Immature natural killer cell (primary cell): Measurements from ENCODE around the gene DAB2. TPM values are rescaled to one million over a fixed set of nuclear protein-coding genes. Genes with fewer than 3 reads are reported as not detected.
A peak's percentile ranks its signal among the peaks of the same experiment; 100 is the strongest.

Experiments used
- DNase-seq, 3 donors: peaks; one replicate each; pipeline ENCODE4 v3.0.0; 2022; ENCODE audit warnings: mixed read lengths in 1 of 3
- H3K27ac Mint-ChIP-seq, 6 donors: one replicate each; pipeline ENCODE4 v1.8.0; 2020; ENCODE audit warnings: mixed read lengths in 6 of 6, mild to moderate bottlenecking in 5 of 6, inconsistent platforms in 4 of 6, moderate library complexity in 3 of 6
- H3K27me3 Mint-ChIP-seq, 3 donors: one replicate each; pipeline ENCODE4 v1.8.0; 2020 to 2021; ENCODE audit warnings: low read depth in 3 of 3, mild to moderate bottlenecking in 3 of 3, mixed read lengths in 3 of 3, moderate library complexity in 3 of 3, inconsistent platforms in 1 of 3
- H3K36me3 Mint-ChIP-seq, 3 donors: one replicate each; pipeline ENCODE4 v1.8.0; 2020; ENCODE audit warnings: mixed read lengths in 3 of 3, inconsistent platforms in 2 of 3, mild to moderate bottlenecking in 2 of 3
- H3K4me1 Mint-ChIP-seq, 2 donors: one replicate each; pipeline ENCODE4 v1.8.0; 2020; ENCODE audit warnings: inconsistent platforms in 2 of 2, mild to moderate bottlenecking in 2 of 2, mixed read lengths in 2 of 2, moderate library complexity in 1 of 2
- H3K4me3 Mint-ChIP-seq, 5 donors: one replicate each; pipeline ENCODE4 v1.8.0; 2020; ENCODE audit warnings: mild to moderate bottlenecking in 5 of 5, mixed read lengths in 5 of 5, inconsistent platforms in 3 of 5, moderate library complexity in 3 of 5
- H3K9me3 Mint-ChIP-seq, 6 donors: one replicate each; pipeline ENCODE4 v1.8.0; 2020; ENCODE audit warnings: mild to moderate bottlenecking in 6 of 6, mixed read lengths in 6 of 6, inconsistent platforms in 4 of 6, moderate library complexity in 3 of 6
- polyA plus RNA-seq, 3 donors: library from polyadenylated mRNA; unstranded; fragments of 300-500 nt; fragmentation: Illumina TruSeq; gene quantifications; one replicate each; pipeline ENCODE4 v1.2.3, GENCODE V29; 2021

The DAB2 gene
- polyA plus RNA-seq, 3 donors from 2014 or later: 17.3 to 45.0 (median 20.0) TPM

- peaks cover 0 to 2% (median 0%) of the 10 kb centered on the region in 3 donors for H3K27me3 Mint-ChIP-seq
- peaks cover 8 to 16% of the 10 kb centered on the region in 2 donors for H3K4me1 Mint-ChIP-seq
- peak overlapping the region in 1 of 6 donors; percentile 13 for H3K27ac Mint-ChIP-seq
- peaks cover 5 to 47% (median 33%) of the 10 kb centered on the region in 3 donors for H3K36me3 Mint-ChIP-seq
- no peak overlapping the region for H3K4me3 Mint-ChIP-seq
- H3K9me3 Mint-ChIP-seq: no peaks in the 10 kb centered on the region
- no peak for DNase-seq
Observed at GRCh38 chr5:39377613-39378012, 47.2 kb downstream of the DAB2 start.

GRCh38 chr5:39376293-39376714, 48.5 kb downstream of the DAB2 start:
- H3K27ac Mint-ChIP-seq: peak overlapping the region in 1 of 6 donors; percentile 75
- H3K4me3 Mint-ChIP-seq: no peak overlapping the region
- peak; percentile 47 to 58 (median 49) for DNase-seq
- no peaks in the 10 kb centered on the region for H3K9me3 Mint-ChIP-seq
- H3K4me1 Mint-ChIP-seq: peaks cover 15 to 19% of the 10 kb centered on the region in 2 donors
- peaks cover 0 to under 1% (median 0%) of the 10 kb centered on the region in 3 donors for H3K27me3 Mint-ChIP-seq
- H3K36me3 Mint-ChIP-seq: peaks cover 0 to 40% (median 25%) of the 10 kb centered on the region in 3 donors

DNA sequence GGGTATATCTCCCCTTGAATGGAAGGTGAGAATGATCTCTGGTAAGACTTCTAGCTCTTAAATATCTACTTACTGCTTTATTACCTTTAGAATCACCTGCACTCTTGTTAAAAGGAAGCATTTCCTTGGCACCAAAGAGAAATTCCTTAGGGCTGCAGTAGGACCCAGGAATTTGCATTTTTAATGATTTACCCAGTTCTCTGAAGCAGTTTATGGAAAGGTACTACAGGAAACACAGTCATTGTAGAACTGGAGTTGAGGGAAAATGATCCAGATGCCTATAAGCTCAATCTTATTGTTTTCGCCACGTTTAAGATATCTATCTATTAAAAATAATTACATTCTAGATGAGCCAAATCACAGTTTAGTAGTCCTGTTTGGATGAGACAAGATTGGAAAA, 51.0 kb downstream of the DAB2 start:
- Mint-ChIP-seq H3K9me3 (no peaks in the 10 kb centered on the region), H3K36me3 (peaks cover 0 to 34% (median 27%) of the 10 kb centered on the region in 3 donors), H3K4me3 (no peak overlapping the region), H3K4me1 (peaks cover 24 to 28% of the 10 kb centered on the region in 2 donors), H3K27ac (no peak overlapping the region), H3K27me3 (no peaks in the 10 kb centered on the region)
- no peak for DNase-seq

DNA sequence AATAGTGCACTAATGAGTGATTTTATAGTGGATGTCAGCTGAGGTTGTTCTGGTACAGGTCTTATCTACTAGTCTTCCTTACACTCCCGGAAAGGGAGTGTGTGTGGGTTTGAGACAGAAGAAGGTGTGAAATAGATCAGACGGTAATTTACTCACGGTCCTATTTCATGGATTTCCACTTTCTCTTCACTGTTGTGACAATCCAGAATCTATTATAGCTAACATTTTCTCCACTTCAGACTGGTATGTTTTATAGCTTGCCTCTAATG, 53.5 kb downstream of the DAB2 start:
- H3K36me3 Mint-ChIP-seq: peaks cover 0 to 25% (median 20%) of the 10 kb centered on the region in 3 donors
- peak overlapping the region in 5 of 6 donors; percentile 12 to 68 (median 61) for H3K27ac Mint-ChIP-seq
- H3K9me3 Mint-ChIP-seq: no peaks in the 10 kb centered on the region
- DNase-seq: no peak
- H3K4me1 Mint-ChIP-seq: peaks cover 23 to 25% of the 10 kb centered on the region in 2 donors
- no peaks in the 10 kb centered on the region for H3K27me3 Mint-ChIP-seq
- H3K4me3 Mint-ChIP-seq: peak overlapping the region in 2 of 5 donors; percentile 12 to 41

DNA sequence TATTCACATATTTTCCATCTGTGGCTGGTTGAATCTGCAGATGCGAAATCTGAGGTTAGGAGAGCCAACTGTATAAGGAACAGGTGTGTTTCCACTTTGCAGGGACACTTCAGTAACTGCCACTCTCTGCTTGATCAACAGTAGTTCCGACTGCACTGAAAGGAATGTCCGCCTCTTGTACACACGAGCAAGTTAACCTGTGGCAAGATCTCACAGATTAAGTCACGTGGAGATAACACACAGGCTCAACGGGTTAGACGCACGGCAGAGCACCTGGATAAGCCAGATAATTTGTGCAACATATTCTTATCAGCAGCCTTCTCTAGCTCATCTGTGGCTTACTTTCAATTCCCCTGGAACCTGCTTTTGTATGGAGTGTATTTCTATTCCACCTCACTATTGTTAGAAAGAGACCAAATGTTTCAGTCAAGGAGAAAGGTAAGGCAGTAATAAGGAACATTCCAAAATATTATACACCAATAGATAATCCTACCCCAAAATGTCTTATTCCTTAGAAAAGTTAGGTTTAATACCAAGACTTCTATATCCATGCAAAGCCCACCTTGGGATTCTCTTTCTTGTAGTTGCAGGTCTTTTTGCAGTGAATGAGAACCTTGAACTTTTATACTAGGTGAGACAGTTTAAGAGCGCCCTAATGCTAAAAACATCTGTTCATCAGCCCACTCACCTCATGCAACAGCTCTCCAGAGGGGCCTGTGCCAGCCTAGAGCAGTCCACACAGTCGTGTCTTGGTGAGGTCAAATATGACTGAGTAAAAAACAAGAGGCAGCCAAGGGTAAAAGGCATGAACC, 54.0 kb downstream of the DAB2 start:
- H3K27ac Mint-ChIP-seq: peak overlapping the region in 5 of 6 donors; percentile 12 to 68 (median 61)
- no peaks in the 10 kb centered on the region for H3K9me3 Mint-ChIP-seq
- peaks cover 22 to 23% of the 10 kb centered on the region in 2 donors for H3K4me1 Mint-ChIP-seq
- no peak for DNase-seq
- peak overlapping the region in 2 of 5 donors; percentile 12 to 41 for H3K4me3 Mint-ChIP-seq
- peaks cover 0 to 23% (median 18%) of the 10 kb centered on the region in 3 donors for H3K36me3 Mint-ChIP-seq
- no peaks in the 10 kb centered on the region for H3K27me3 Mint-ChIP-seq

DNA sequence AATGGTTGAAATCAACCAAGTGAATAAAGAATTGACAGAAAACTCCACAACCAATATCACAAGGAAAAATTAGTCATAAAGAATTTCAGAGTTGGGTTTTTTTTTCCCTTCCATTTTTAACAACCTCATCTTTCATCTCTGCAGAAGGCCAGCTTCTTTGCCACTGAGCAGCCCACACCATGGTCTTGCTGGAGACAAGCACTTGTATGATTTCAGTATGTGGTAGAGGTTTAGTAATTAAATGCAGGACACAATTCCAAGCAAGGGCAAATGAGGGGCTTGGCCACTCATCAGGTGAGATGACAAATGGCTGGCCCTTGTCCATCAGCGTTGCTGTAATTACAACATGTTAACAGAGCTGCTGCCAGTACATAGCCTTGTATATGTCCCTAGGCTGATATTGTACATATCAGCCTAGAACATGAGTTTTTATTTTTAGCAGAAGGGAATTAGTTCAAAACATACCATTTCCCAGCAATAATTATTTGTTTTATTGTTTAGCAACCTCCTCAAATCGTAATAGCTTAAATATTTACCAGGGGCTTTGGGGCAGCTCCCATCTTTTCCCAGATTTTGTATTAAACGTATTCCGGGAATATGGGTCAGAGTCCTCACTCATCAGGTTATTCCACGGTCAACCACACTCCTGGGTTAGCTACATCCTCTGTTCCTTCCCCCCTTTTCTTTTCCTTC, 55.5 kb downstream of the DAB2 start:
- Mint-ChIP-seq H3K4me3 (no peak overlapping the region), H3K9me3 (no peaks in the 10 kb centered on the region), H3K36me3 (peaks cover 0 to 16% (median 15%) of the 10 kb centered on the region in 3 donors), H3K4me1 (peaks cover 22 to 23% of the 10 kb centered on the region in 2 donors), H3K27ac (peak overlapping the region in 1 of 6 donors; percentile 15), H3K27me3 (peaks cover 0 to 2% (median 0%) of the 10 kb centered on the region in 3 donors)
- DNase-seq: no peak

GRCh38 chr5:39368116-39368515, 56.7 kb downstream of the DAB2 start:
- no peak overlapping the region for H3K4me3 Mint-ChIP-seq
- no peaks in the 10 kb centered on the region for H3K9me3 Mint-ChIP-seq
- peaks cover 0 to 5% (median 0%) of the 10 kb centered on the region in 3 donors for H3K27me3 Mint-ChIP-seq
- H3K36me3 Mint-ChIP-seq: peaks cover 0 to 16% (median 10%) of the 10 kb centered on the region in 3 donors
- no peak overlapping the region for H3K27ac Mint-ChIP-seq
- DNase-seq: no peak
- peaks cover 22 to 23% of the 10 kb centered on the region in 2 donors for H3K4me1 Mint-ChIP-seq

DNA sequence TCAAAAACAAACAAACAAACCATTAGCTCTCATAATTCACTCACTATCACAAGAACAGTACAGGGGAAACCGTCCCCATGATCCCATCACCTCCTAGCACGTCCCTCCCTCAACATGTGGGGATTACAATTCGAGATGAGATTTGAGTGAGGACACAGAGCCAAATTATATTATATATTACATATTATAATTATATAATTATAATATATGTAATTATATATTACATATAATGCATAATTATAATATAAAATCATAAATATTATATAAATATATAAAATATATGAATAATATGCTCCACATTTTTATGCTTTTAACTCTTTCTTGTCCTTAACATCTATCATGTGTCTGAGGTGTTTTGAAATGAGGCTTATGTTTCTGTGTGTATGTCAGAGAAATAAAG, 57.1 kb downstream of the DAB2 start:
- no peak overlapping the region for H3K4me3 Mint-ChIP-seq
- peaks cover 0 to 13% (median 8%) of the 10 kb centered on the region in 3 donors for H3K36me3 Mint-ChIP-seq
- DNase-seq: no peak
- H3K27me3 Mint-ChIP-seq: peaks cover 0 to 5% (median 0%) of the 10 kb centered on the region in 3 donors
- H3K27ac Mint-ChIP-seq: no peak overlapping the region
- peaks cover 22 to 23% of the 10 kb centered on the region in 2 donors for H3K4me1 Mint-ChIP-seq
- no peaks in the 10 kb centered on the region for H3K9me3 Mint-ChIP-seq

DNA sequence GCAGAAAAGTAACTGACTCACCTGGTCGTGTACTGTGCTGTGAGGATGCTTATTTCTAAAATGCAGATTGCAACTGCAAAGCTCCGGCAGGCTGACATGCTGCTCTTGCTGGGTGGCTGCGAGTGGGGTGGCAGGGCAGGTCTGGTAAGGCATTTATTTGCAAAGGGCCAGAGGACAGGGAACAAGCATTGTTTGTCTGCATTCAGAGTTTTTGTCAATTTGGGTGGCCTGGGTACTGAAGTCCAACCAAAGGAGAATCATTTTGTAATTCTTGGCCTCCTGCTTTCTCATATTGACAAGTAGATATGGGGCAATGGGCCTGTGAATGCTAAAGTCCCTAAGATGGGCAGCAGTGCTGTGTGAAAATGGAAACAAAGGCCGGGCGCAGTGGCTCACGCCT, 60.4 kb downstream of the DAB2 start, which contains the start of gene C9:
Gene C9 (minus strand): TSS at position 129 of the 400 bp plus-strand sequence. CDS start 31 bp downstream, at position 98.
- DNase-seq: no peak
- Mint-ChIP-seq H3K27me3 (peaks cover 0 to 5% (median 0%) of the 10 kb centered on the region in 3 donors), H3K36me3 (no peaks in the 10 kb centered on the region), H3K9me3 (no peaks in the 10 kb centered on the region), H3K4me3 (no peak within 1 kb of the TSS), H3K4me1 (no peaks in the 10 kb centered on the region), H3K27ac (no peak within 1 kb of the TSS)

DNA sequence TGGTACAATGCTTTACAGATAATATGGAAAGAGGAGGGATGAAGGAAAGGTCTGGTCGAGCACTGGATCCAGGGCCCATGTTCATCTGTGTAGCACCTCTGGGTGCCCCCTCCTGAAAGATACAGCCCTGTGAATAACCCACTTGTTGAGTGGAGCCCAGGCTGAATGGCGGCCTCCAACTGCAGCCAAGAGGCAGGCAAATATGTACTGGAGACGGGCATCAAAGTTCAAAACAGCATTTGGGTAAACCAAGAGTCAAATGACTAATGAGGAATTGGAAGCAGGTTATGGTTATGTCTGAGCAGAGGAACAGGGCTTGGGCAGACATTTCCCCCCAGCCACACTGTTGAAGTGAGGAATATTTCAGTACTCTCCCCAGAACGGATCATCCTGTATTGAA, 61.6 kb downstream of the DAB2 start:
- H3K36me3 Mint-ChIP-seq: no peaks in the 10 kb centered on the region
- H3K4me3 Mint-ChIP-seq: no peak overlapping the region
- H3K9me3 Mint-ChIP-seq: peaks cover 0 to 1% (median 0%) of the 10 kb centered on the region in 6 donors
- H3K27me3 Mint-ChIP-seq: peaks cover 0 to 5% (median 0%) of the 10 kb centered on the region in 3 donors
- DNase-seq: no peak
- no peaks in the 10 kb centered on the region for H3K4me1 Mint-ChIP-seq
- H3K27ac Mint-ChIP-seq: no peak overlapping the region

- Mint-ChIP-seq H3K27ac (no peak overlapping the region), H3K4me1 (no peaks in the 10 kb centered on the region), H3K4me3 (no peak overlapping the region), H3K27me3 (peaks cover 0 to 5% (median 0%) of the 10 kb centered on the region in 3 donors), H3K36me3 (no peaks in the 10 kb centered on the region), H3K9me3 (peaks cover 0 to 1% (median 0%) of the 10 kb centered on the region in 6 donors)
- DNase-seq: no peak
Observed at GRCh38 chr5:39362646-39363045, 62.1 kb downstream of the DAB2 start.

GRCh38 chr5:39361306-39361705, 63.5 kb downstream of the DAB2 start:
- H3K9me3 Mint-ChIP-seq: peaks cover 0 to 1% (median 0%) of the 10 kb centered on the region in 6 donors
- peaks cover 0 to 5% (median 0%) of the 10 kb centered on the region in 3 donors for H3K27me3 Mint-ChIP-seq
- H3K27ac Mint-ChIP-seq: no peak overlapping the region
- no peak for DNase-seq
- H3K36me3 Mint-ChIP-seq: no peaks in the 10 kb centered on the region
- no peaks in the 10 kb centered on the region for H3K4me1 Mint-ChIP-seq
- H3K4me3 Mint-ChIP-seq: no peak overlapping the region

DNA sequence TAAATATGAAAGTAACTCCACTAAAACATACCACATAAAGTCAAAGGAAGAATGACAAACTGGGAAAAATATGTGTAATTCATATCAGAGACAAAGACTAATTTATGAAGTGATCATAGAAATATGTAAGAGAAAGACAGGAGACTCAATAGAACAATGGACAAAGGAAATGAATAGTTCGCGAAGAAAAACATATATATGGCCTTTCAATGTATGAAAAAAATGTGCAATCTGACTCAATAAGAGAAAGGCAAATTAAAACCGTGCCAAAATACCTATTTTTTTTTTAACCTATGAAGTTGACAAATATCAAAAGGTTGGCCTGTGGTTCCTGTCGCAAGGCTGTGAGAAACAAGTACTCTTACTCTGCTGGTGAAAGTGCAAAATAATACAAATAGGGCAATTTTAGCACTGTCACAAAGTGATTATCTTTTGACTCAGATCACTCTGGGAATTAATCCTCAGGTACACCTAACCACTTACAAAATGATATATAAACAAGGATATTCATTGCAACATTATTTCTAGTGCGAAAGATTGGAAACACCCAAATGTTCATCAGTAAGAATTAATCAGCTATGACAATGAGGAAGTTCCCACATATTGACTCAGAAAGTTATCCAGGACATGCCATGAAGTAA, 64.2 kb downstream of the DAB2 start:
- DNase-seq: no peak
- Mint-ChIP-seq H3K4me1 (no peaks in the 10 kb centered on the region), H3K27ac (no peak overlapping the region), H3K27me3 (peaks cover 0 to 5% (median 0%) of the 10 kb centered on the region in 3 donors), H3K36me3 (no peaks in the 10 kb centered on the region), H3K4me3 (no peak overlapping the region), H3K9me3 (peaks cover 0 to 1% (median 0%) of the 10 kb centered on the region in 6 donors)
